ENCODE measurements around the gene CD7.
"Not testable (repeated sequence)": the region's sequence is repeated elsewhere in the genome, so short reads cannot be mapped to it uniquely, and the experiment has no call there.

CD7 gene
- long read RNA-seq, donor 1, result 0 reads
- long read RNA-seq, donor 2, result 0 reads
- long read RNA-seq, donor 3, result 0 reads
- long read RNA-seq, donor 4, partial matches to known transcripts, result 0 of 2 reads
- long read RNA-seq, donor 4, other reads (novel, unspliced or antisense), result 0 of 2 reads
- long read RNA-seq, donor 5, result 0 reads
- long read RNA-seq, donor 6, result 0 reads
- long read RNA-seq, donor 7, result 0 reads
- long read RNA-seq, donor 8, result 0 reads

- peak; percentile 30 for DNase-seq
Measured at GRCh38 chr17:82317394-82318168, at the start of gene CD7. Gene CD7, minus strand, starts transcription at chr17:82317608. Its CDS starts 113 bp downstream, at chr17:82317495.

- no peak for DNase-seq
Measured at GRCh38 chr17:82366749-82367148, 49.3 kb upstream of the CD7 start.

GRCh38 chr17:82365606-82366295 is 48.3 kb upstream of the CD7 start:
- no peak for DNase-seq

- no peak for DNase-seq
Measured at GRCh38 chr17:82361885-82362633, 44.7 kb upstream of the CD7 start.

- not testable (repeated sequence) for DNase-seq
Measured at GRCh38 chr17:82359451-82360074, 42.2 kb upstream of the CD7 start.

- DNase-seq, result no peak
Measured at GRCh38 chr17:82358465-82359350, 41.3 kb upstream of the CD7 start, which contains the start of gene TEX19. Gene TEX19, plus strand, starts transcription at chr17:82359247. Its CDS starts 2,904 bp downstream, at chr17:82362151.

- no peak for DNase-seq
Measured at GRCh38 chr17:82357394-82357793, 40.0 kb upstream of the CD7 start.

- no peak for DNase-seq
Measured at GRCh38 chr17:82356845-82357355, 39.5 kb upstream of the CD7 start.

GRCh38 chr17:82355770-82356427 is 38.5 kb upstream of the CD7 start:
- DNase-seq, result no peak

GRCh38 chr17:82354804-82355308 is 37.4 kb upstream of the CD7 start:
- no peak for DNase-seq

- no peak for DNase-seq
Measured at GRCh38 chr17:82353484-82353883, 36.1 kb upstream of the CD7 start.

- peak; percentile 78 for DNase-seq
Measured at GRCh38 chr17:82351713-82352488, 34.5 kb upstream of the CD7 start.

GRCh38 chr17:82351254-82351712 is 33.9 kb upstream of the CD7 start:
- no peak for DNase-seq

- no peak for DNase-seq
Measured at GRCh38 chr17:82350182-82351030, 33.0 kb upstream of the CD7 start.

- DNase-seq, result peak; percentile 22
Measured at GRCh38 chr17:82349287-82349701, 31.9 kb upstream of the CD7 start.

- no peak for DNase-seq
Measured at GRCh38 chr17:82348866-82349265, 31.5 kb upstream of the CD7 start.

- DNase-seq, result no peak
Measured at GRCh38 chr17:82348434-82348833, 31.0 kb upstream of the CD7 start.

GRCh38 chr17:82347994-82348393 is 30.6 kb upstream of the CD7 start:
- not testable (repeated sequence) for DNase-seq
